GM19023 (cell line): ENCODE measurements around the gene CXADR.
"Not testable (repeated sequence)": the region's sequence is repeated elsewhere in the genome, so short reads cannot be mapped to it uniquely, and the experiment has no call there.

Experiments used
- ATAC-seq: cut with Tn5 transposase; IDR thresholded peaks from one replicate; pipeline ENCODE4 v1.9.1; 2021; ENCODE audit warnings: mild to moderate bottlenecking, moderate library complexity; ENCODE audit not compliant: unreplicated experiment

CXADR gene

DNA sequence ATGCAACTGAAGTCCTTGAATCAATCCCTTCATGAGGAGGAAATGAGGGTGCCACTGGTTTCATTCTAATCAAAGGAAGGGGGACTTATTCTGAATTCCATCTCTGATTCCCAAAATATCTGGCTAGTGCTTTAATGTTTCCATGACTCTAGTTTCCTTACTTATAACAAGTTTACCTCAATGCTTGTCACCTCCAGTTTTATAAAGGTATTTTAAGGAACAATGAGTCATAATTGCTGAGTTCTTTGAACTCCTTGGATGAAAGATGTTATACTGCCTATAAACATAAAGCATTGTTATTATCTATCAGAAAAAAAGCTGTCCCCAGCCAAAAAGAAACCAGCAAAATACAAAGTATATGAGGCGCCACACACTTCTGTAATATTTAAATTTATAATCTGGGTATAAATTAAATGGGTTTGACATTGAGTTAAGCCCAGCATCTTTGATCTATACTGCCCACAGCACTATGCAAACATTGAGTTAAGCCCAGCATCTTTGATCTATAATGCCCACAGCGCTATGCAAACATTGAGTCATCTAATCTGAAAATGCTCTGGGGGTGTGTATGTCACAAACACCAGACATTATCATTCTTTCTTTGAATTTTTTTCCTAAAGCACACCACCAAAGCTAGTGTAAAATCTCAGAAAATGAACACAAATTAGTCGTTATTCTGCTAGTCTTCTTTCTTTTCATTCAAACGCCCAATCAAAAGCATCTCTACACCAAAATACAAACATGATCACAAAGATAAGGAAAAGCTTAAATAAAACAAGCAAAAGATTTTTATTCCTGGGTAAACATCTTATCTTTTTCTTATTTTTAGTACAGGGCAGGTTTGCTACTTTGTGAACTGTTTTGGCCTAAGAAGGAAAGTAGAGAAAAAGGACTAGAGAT is 11.5 kb upstream of the CXADR start:
- no peak for ATAC-seq

GRCh38 chr21:17502985-17503384 is 9.9 kb upstream of the CXADR start:
- not testable (repeated sequence) for ATAC-seq

DNA sequence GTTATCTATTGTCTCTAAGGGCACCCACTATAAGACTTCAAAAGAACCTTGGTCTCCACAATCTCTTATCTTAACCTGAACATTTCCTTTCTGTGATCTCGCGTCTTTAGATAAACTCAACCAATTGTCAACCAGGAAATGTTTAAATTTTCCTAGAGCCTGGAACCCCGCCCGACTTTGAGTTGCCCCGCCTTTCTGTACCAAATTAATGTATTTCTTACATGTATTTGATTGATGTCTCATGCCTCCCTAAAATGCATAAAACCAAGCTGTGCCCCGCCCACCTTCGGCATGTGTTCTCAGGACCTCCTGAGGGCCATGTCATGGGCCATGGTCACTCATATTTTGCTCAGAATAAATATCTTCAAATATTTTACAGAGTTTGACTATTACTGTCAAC is 5.9 kb upstream of the CXADR start:
- ATAC-seq: no peak

DNA sequence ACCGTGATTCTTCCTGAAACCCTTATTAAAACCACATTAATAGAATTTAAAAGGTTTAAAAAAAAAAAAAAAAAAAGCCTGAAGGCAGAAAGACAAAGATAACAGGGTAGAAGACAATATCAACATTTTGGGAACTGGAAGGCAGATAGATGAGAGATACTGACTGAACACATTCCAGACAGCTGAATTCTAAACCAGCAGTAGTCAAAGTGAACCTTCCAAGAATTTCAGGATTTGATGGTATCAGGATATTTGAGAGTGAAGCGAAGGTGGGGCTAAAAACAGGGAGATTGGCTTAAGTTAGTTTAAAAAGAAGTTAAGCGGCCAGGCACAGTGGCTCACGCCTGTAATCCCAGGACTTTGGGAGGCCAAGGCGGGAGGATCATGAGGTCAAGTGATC is 5.3 kb upstream of the CXADR start:
- ATAC-seq: no peak

DNA sequence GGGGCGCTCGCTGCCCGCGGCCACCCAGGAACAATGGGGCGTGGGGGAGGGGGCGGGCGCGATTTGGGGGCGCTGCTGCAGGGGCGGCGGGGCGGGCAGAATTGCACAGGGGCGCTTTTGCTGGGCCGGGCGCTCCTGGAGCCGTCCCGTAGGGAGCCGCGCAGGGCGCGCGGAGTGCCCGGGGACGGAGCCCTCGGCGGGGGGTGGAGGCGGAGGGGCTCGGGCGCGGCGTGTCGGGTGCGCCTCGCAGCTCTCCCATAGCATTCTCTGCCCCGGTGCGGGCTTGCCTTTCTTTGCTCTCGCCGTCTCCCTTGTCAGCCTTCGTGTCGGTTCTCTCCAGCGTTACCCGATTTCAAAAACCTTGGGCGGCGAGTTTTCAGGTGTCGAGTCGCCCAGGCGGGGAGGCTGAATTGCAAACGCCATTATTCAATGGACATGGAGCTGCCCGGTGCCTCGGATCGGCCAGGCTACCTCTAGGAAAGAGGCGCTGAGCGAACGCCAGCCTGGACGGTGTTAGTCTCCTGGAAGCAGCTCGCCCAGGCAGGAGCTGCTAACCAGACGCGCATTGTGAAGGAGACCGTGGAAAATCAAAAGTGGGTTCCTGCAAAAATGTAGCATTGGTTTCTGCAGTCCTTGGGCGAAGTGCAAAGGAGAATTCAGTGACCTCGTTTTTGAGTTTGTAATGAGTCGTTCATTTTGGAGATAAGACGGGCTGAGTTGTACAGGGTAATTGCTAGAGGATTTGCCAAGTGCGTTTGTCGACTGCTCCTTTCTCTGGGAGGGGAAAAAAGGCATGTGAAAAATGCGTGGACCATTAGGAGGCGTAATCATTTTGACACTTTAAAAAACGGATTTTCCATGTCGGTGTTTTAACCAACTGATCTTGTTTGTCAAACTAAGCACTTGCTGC is 626 bp downstream of the CXADR start:
- ATAC-seq: peak; percentile 35

- ATAC-seq: no peak
Measured at GRCh38 chr21:17514124-17514845, 1.4 kb downstream of the CXADR start.

DNA sequence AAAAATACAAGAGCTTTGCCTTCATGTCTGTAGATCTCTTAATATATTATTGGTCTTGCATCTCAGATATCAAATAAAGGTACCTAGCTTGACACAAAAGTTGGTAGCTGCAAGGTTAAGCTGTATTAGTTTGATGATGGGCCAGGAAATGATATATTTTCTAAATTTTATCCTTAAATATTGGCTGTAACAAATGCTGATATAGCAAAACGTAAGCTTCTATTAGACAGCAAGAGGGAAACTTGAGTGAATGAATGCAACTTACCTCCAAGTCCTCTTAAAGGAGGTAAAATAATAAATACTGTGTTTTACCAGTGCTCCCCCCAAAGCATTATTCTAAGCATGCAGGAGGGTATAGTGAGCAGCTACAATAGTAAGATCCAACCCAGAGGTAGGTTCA is 4.2 kb downstream of the CXADR start:
- ATAC-seq: not testable (repeated sequence)

DNA sequence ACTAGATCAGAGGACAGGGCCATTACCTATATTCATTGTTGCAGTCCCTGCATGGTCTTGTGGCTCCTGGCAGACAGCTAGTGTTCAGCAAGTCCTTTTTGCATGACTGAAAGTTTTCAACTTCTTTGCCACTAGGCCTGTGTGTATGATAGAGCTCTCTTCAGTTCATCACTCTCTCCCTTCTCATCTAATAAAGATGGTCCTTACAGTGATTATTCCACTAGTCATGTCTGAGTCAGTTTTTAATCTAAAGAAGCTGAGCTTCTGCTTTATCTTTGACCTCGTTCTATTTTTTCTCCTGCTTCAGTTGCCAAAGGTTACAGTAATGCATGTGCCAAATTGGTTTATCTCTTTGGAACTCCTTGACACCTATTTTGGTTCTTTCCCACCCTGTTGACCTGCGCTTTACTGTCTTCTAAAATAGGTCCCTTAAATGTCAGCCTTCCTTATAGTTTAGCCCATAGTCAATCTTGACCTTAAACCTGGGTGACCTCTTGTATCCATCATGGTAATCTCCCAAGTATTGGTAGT is 6.4 kb downstream of the CXADR start:
- ATAC-seq: no peak

DNA sequence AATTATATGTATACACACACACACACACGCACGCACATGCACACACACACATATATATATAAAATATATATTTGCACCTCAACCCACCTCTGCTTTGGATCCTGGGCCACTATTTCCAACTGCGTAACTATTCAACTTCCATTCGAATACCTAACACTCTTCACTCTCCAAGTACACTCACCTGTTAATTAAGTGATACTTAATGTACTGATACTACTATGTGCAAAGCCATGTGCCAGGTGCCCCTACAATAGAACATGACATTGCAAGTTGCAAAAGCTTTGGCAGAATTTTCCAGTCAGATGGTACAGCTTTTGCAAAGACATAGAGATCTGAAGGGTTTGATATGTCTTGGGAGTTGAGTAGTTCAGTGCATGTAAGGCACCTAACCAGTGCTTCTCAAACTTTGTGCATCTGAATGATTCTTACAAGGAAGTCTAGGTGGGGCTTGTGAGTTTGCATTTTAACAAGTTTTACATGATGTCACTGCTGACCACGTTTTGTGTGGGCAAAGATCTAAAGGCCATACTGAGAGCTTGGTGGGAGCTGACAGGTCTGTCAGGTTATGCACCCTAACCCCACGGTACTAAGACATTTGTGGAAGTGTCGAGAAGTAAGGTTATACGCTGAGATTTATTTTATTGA is 7.2 kb downstream of the CXADR start:
- ATAC-seq: no peak

- ATAC-seq: no peak
Measured at GRCh38 chr21:17523007-17523451, 10.2 kb downstream of the CXADR start.

- not testable (repeated sequence) for ATAC-seq
Measured at GRCh38 chr21:17523979-17524494, 11.2 kb downstream of the CXADR start.

GRCh38 chr21:17524635-17525034 is 11.8 kb downstream of the CXADR start:
- no peak for ATAC-seq

DNA sequence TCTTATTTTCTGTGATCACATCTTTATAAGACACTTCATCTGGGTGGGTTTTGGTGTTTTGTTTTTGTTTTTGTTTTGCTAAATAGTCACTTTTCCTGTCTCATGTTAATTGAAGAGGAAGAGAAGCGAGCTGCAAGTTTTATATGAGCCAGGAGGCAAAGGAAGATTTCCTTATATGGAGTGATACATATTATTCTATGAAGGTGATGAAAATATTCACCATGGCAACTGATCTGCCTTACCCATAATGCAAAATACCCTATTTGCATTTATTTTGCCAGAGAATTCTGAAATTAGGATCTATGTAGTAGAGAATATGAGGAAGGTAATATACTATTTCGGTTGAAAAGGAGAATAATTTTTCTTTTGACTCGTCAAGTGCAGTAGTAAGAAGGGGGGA is 13.9 kb downstream of the CXADR start:
- no peak for ATAC-seq

- no peak for ATAC-seq
Measured at GRCh38 chr21:17527240-17527639, 14.4 kb downstream of the CXADR start.

GRCh38 chr21:17527711-17528110 is 14.9 kb downstream of the CXADR start:
- no peak for ATAC-seq

- no peak for ATAC-seq
Measured at GRCh38 chr21:17529648-17530047, 16.8 kb downstream of the CXADR start.

- no peak for ATAC-seq
Measured at GRCh38 chr21:17532292-17532691, 19.4 kb downstream of the CXADR start.

- ATAC-seq: no peak
Measured at GRCh38 chr21:17536381-17536780, 23.5 kb downstream of the CXADR start.

- no peak for ATAC-seq
Measured at GRCh38 chr21:17537299-17537698, 24.5 kb downstream of the CXADR start.

DNA sequence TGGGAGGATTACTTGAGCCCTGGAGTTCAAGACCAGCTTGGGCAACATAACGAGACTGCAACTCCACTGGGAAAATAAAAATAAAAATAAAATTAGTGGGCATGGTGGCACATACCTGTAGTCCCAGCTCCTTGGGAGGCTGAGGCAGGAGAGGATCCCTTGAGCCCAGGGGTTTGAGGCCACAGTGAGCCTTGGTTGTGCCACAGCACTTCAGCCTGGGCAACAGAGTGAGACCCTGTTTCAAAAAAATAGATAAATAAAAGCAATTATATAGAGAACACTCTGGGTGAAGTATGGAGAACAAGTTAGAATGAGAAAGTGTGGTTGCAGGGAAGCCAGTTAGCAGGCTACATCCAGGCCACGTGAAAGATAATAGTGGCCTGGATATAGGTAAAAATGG is 25.7 kb downstream of the CXADR start:
- no peak for ATAC-seq
